Measurements from ENCODE around the gene ALOX15. TPM values are rescaled to one million over a fixed set of nuclear protein-coding genes. Genes with fewer than 3 reads are reported as not detected.

ALOX15 gene
- total RNA-seq, 1 experiment from 2014 or later, result 0.31 TPM

DNA sequence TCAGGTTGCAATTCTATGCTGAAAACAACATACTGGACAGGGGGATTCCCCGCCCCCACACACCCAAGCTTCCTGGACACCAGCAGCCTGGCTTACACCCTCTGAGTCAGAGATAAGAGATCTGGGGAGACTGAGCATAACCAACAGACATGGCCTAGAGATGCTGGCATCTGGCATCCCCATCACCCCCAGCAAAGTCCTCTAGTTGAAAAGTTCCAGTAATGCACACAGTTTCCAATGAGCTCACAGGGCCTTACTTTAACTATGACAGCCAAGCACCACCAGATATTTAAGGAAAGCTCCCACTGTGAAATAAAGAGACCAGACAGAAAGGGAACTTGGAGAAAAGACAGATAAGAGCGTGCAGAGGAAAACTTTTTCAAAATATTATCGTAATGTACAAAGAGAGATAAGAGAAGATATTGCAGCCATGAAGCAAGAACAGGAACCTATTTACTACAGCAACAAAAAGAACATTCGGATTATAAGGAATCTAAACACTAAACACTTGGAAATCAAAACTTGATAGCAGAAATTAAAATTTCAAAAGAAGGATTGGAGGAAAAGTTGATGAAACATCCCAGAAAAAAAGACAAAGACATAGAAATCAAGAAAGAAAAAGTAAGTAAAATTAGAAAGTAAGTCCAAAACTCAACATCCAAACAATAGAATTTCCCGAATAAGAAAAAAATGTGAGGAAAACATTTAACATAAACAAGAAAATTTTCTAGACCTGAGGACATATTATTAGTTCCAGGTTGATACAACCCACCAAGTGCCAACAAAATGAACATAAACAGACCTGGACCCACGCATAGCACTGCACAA lies 17.2 kb upstream of the ALOX15 start:
- H2BK20ac ChIP-seq (ENCODE audit: low read depth, low read length, poor library complexity, severe bottlenecking), result no peak overlapping the region
- H4K91ac ChIP-seq (ENCODE audit: insufficient read length, low read depth, low read length), result no peak overlapping the region
- no peak overlapping the region for H4K8ac ChIP-seq (replicated peaks; ENCODE audit: insufficient read length, low read depth, low read length)
- Mint-ChIP-seq H3K27ac (no peak overlapping the region; a peak in 1 of 7 replicates), H3K4me1 (no peaks in the 10 kb centered on the region), H3K9me3 (no peaks in the 10 kb centered on the region), H3K4me3 (no peak overlapping the region), H3K27me3 (ENCODE audit: low read depth) (peaks cover 4% of the 10 kb centered on the region), H3K36me3 (ENCODE audit: insufficient read depth in 1 of 3, low read depth in 3 of 3) (no peaks in the 10 kb centered on the region; a peak in 1 of 7 replicates)
- TF ChIP-seq, protein P1, sequence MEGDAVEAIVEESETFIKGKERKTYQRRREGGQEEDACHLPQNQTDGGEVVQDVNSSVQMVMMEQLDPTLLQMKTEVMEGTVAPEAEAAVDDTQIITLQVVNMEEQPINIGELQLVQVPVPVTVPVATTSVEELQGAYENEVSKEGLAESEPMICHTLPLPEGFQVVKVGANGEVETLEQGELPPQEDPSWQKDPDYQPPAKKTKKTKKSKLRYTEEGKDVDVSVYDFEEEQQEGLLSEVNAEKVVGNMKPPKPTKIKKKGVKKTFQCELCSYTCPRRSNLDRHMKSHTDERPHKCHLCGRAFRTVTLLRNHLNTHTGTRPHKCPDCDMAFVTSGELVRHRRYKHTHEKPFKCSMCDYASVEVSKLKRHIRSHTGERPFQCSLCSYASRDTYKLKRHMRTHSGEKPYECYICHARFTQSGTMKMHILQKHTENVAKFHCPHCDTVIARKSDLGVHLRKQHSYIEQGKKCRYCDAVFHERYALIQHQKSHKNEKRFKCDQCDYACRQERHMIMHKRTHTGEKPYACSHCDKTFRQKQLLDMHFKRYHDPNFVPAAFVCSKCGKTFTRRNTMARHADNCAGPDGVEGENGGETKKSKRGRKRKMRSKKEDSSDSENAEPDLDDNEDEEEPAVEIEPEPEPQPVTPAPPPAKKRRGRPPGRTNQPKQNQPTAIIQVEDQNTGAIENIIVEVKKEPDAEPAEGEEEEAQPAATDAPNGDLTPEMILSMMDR (conservative IDR thresholded peaks at IDR 0.05), result no peak
- no peak overlapping the region for H3K14ac ChIP-seq (ENCODE audit: insufficient read depth, low read length)
- no peak overlapping the region for H2BK15ac ChIP-seq (ENCODE audit: low read depth, low read length)
- no peak overlapping the region for H2BK5ac ChIP-seq (ENCODE audit: insufficient read length, low read length)
- H3K9ac ChIP-seq (ENCODE audit: extremely low read depth, insufficient read length, low read length), result no peak overlapping the region
- H4K5ac ChIP-seq (ENCODE audit: insufficient read length, low read depth, low read length), result no peak overlapping the region
- H2BK120ac ChIP-seq (ENCODE audit: low read depth, low read length, poor library complexity, severe bottlenecking), result no peak overlapping the region
- no peaks in the 10 kb centered on the region for H3K79me2 ChIP-seq (ENCODE audit: insufficient read depth, low read length)
- H3K23me2 ChIP-seq (ENCODE audit: insufficient read length, low read depth, low read length, poor library complexity, severe bottlenecking), result no peaks in the 10 kb centered on the region
- H3K79me1 ChIP-seq (ENCODE audit: insufficient read depth, low read depth, low read length, poor library complexity, severe bottlenecking), result no peaks in the 10 kb centered on the region
- H3K56ac ChIP-seq (ENCODE audit: insufficient read length, low read depth, low read length), result no peak overlapping the region
- H2BK12ac ChIP-seq (ENCODE audit: insufficient read length, low read depth, low read length), result no peak overlapping the region
- no CpG with 5 or more reads among the region's 6 CpGs for WGBS (ENCODE audit: extremely low coverage, insufficient read length, low lambda C conversion rate)
- no peak overlapping the region for H3T11ph ChIP-seq (ENCODE audit: low read length)
- no peak overlapping the region for H3K4me2 ChIP-seq (ENCODE audit: insufficient read depth, insufficient read length, low read length)
- H3K9me3 ChIP-seq (ENCODE audit: control insufficient read depth, low read depth, low read length), result no peaks in the 10 kb centered on the region
- no peak for DNase-seq
- no peaks in the 10 kb centered on the region for H3K4me1 ChIP-seq (ENCODE audit: insufficient read depth, low read length)
- H3K4ac ChIP-seq (ENCODE audit: low read depth, low read length), result no peak overlapping the region
- no peak overlapping the region for H3K27ac ChIP-seq (ENCODE audit: insufficient read length, low read depth, low read length)
- H3K18ac ChIP-seq (ENCODE audit: insufficient read length, low read depth, low read length), result no peak overlapping the region
- no peak overlapping the region for H2AFZ ChIP-seq (ENCODE audit: low read length)
- no peak overlapping the region for H2AK5ac ChIP-seq (ENCODE audit: insufficient read length, low read length)
- no peaks in the 10 kb centered on the region for H3K27me3 ChIP-seq (ENCODE audit: insufficient read depth, low read length)
- no peak overlapping the region for H3K23ac ChIP-seq (ENCODE audit: insufficient read length, low read depth, low read length)
- H4K20me1 ChIP-seq (ENCODE audit: control insufficient read depth, insufficient read depth, insufficient read length), result no peaks in the 10 kb centered on the region
